ENCODE data around the gene VAC14. TPM values are rescaled to one million over a fixed set of nuclear protein-coding genes. Genes with fewer than 3 reads are reported as not detected.

Gene VAC14
- total RNA-seq, 1 experiment from 2014 or later, result 49.9 TPM

DNA sequence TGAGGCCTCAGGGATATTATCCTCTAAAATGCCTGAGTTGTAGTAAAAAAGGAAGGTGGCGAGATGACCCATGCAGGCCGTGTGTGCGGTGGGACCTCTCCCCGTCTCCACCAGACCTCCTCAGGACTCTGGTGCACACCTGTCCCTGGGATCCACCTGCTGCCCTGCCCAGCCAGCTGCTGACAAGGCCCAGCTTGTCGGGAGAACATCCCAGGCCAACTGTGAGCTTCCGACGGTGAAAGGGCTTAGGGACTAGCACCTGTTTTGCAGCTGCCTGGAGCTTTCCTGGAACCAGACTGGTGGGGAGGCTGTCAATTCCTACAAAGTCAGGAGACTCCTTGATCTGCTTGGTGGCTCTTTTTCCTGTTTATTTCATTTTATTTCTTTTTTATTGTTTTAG, 143.0 kb downstream of the VAC14 start:
- no peak overlapping the region for H3K4me3 Mint-ChIP-seq

More for the DNA sequence above, 143.0 kb downstream of the VAC14 start:
- no peak overlapping the region for H3K56ac ChIP-seq (ENCODE audit: insufficient read length, low read depth, low read length)
- WGBS (ENCODE audit: extremely low coverage, insufficient read length, low lambda C conversion rate), result no CpG with 5 or more reads among the region's 7 CpGs
- no peaks in the 10 kb centered on the region for H3K79me1 ChIP-seq (ENCODE audit: insufficient read depth, low read depth, low read length, poor library complexity, severe bottlenecking)
- no peak overlapping the region for H2BK20ac ChIP-seq (ENCODE audit: low read depth, low read length, poor library complexity, severe bottlenecking)
- no peaks in the 10 kb centered on the region for H3K23me2 ChIP-seq (ENCODE audit: insufficient read length, low read depth, low read length, poor library complexity, severe bottlenecking)
- no peak overlapping the region for H3K4me2 ChIP-seq (ENCODE audit: insufficient read depth, insufficient read length, low read length)
- Mint-ChIP-seq H3K36me3 (ENCODE audit: insufficient read depth in 1 of 3, low read depth in 3 of 3) (peaks cover 0 to 2% (median 0%) of the 10 kb centered on the region in 3 experiments; a peak in 1 of 7 replicates), H3K27ac (no peak overlapping the region), H3K9me3 (no peaks in the 10 kb centered on the region), H3K27me3 (ENCODE audit: low read depth) (no peaks in the 10 kb centered on the region; the same call in 1 of the 2 replicates), H3K4me1 (peaks cover 11 to 23% of the 10 kb centered on the region in 2 experiments)
- H3T11ph ChIP-seq (ENCODE audit: low read length), result no peak overlapping the region
- no peaks in the 10 kb centered on the region for H3K27me3 ChIP-seq (ENCODE audit: insufficient read depth, low read length)
- DNase-seq, result no peak
- no peak overlapping the region for H3K14ac ChIP-seq (ENCODE audit: insufficient read depth, low read length)
- H2AFZ ChIP-seq (ENCODE audit: low read length), result no peak overlapping the region
- no peak overlapping the region for H2BK15ac ChIP-seq (ENCODE audit: low read depth, low read length)
- no peak overlapping the region for H4K5ac ChIP-seq (ENCODE audit: insufficient read length, low read depth, low read length)
- H2BK120ac ChIP-seq (ENCODE audit: low read depth, low read length, poor library complexity, severe bottlenecking), result no peak overlapping the region
- no peak overlapping the region for H4K91ac ChIP-seq (ENCODE audit: insufficient read length, low read depth, low read length)
- H3K9me3 ChIP-seq (ENCODE audit: control insufficient read depth, low read depth, low read length), result no peaks in the 10 kb centered on the region
- H3K27ac ChIP-seq (ENCODE audit: insufficient read length, low read depth, low read length), result no peak overlapping the region
- TF ChIP-seq, protein P1, sequence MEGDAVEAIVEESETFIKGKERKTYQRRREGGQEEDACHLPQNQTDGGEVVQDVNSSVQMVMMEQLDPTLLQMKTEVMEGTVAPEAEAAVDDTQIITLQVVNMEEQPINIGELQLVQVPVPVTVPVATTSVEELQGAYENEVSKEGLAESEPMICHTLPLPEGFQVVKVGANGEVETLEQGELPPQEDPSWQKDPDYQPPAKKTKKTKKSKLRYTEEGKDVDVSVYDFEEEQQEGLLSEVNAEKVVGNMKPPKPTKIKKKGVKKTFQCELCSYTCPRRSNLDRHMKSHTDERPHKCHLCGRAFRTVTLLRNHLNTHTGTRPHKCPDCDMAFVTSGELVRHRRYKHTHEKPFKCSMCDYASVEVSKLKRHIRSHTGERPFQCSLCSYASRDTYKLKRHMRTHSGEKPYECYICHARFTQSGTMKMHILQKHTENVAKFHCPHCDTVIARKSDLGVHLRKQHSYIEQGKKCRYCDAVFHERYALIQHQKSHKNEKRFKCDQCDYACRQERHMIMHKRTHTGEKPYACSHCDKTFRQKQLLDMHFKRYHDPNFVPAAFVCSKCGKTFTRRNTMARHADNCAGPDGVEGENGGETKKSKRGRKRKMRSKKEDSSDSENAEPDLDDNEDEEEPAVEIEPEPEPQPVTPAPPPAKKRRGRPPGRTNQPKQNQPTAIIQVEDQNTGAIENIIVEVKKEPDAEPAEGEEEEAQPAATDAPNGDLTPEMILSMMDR (conservative IDR thresholded peaks at IDR 0.05), result no peak
- no peak overlapping the region for H2BK5ac ChIP-seq (ENCODE audit: insufficient read length, low read length)
- no peak overlapping the region for H3K9ac ChIP-seq (ENCODE audit: extremely low read depth, insufficient read length, low read length)
- no peak overlapping the region for H4K8ac ChIP-seq (replicated peaks; ENCODE audit: insufficient read length, low read depth, low read length)
- H3K79me2 ChIP-seq (ENCODE audit: insufficient read depth, low read length), result no peaks in the 10 kb centered on the region
- no peaks in the 10 kb centered on the region for H4K20me1 ChIP-seq (ENCODE audit: control insufficient read depth, insufficient read depth, insufficient read length)
- H3K23ac ChIP-seq (ENCODE audit: insufficient read length, low read depth, low read length), result no peak overlapping the region
- no peak overlapping the region for H3K18ac ChIP-seq (ENCODE audit: insufficient read length, low read depth, low read length)
- H3K4ac ChIP-seq (ENCODE audit: low read depth, low read length), result no peak overlapping the region
- H2AK5ac ChIP-seq (ENCODE audit: insufficient read length, low read length), result no peak overlapping the region
- peaks cover 3% of the 10 kb centered on the region; the same call in 1 of the 2 replicates for H3K4me1 ChIP-seq (ENCODE audit: insufficient read depth, low read length)
- H2BK12ac ChIP-seq (ENCODE audit: insufficient read length, low read depth, low read length), result no peak overlapping the region
